Mesendoderm (in vitro differentiated cells): ENCODE data around the gene ARPC1B.
"Not testable (repeated sequence)": the region's sequence is repeated elsewhere in the genome, so short reads cannot be mapped to it uniquely, and the experiment has no call there.

Source experiments
- DNase-seq: peaks from one replicate; pipeline ENCODE4 v3.0.0; 2013
- H2AK5ac ChIP-seq: 2 replicates; pipeline ENCODE4 v1.6.1; 2013; ENCODE audit warnings: low read length, inconsistent platforms
- H2BK120ac ChIP-seq: 2 replicates; pipeline ENCODE4 v1.6.1; 2013; ENCODE audit warnings: low read depth, mild to moderate bottlenecking, low read length, moderate library complexity, mixed read lengths
- H2BK15ac ChIP-seq: replicated peaks from 2 replicates; pipeline ENCODE4 v1.6.1; 2013; ENCODE audit warnings: low read depth, mild to moderate bottlenecking, moderate library complexity
- H2BK5ac ChIP-seq: 2 replicates; pipeline ENCODE4 v1.6.1; 2013; ENCODE audit warnings: low read length, inconsistent platforms
- H3K18ac ChIP-seq: 2 replicates; pipeline ENCODE4 v1.6.1; 2013; ENCODE audit warnings: mild to moderate bottlenecking, low read length, mixed read lengths
- H3K23ac ChIP-seq: one replicate; pipeline ENCODE4 v1.6.1; 2013; ENCODE audit warnings: low read length
- H3K27ac ChIP-seq: 2 replicates; pipeline ENCODE4 v1.5.1; 2013; ENCODE audit warnings: low read depth, mild to moderate bottlenecking, inconsistent platforms, low read length, moderate library complexity
- H3K27me3 ChIP-seq: 2 replicates; pipeline ENCODE4 v1.6.1; 2013; ENCODE audit warnings: low read length, control low read depth, mild to moderate bottlenecking, inconsistent platforms; ENCODE audit not compliant: insufficient read depth, poor library complexity
- H3K36me3 ChIP-seq: 2 replicates; pipeline ENCODE4 v1.6.1; 2013; ENCODE audit warnings: low read length, inconsistent platforms; ENCODE audit not compliant: control insufficient read depth, insufficient read depth
- H3K4ac ChIP-seq: one replicate; pipeline ENCODE4 v1.6.1; 2013; ENCODE audit warnings: low read depth, mild to moderate bottlenecking, low read length, moderate library complexity
- H3K4me1 ChIP-seq: 2 replicates; pipeline ENCODE4 v1.6.1; 2013; ENCODE audit warnings: low read depth, low read length, inconsistent platforms; ENCODE audit not compliant: control insufficient read depth
- H3K4me2 ChIP-seq: 2 replicates; pipeline ENCODE4 v1.6.1; 2013; ENCODE audit warnings: low read length
- H3K4me3 ChIP-seq: 2 replicates; pipeline ENCODE4 v1.5.1; 2013; ENCODE audit warnings: mild to moderate bottlenecking, low read length
- H3K56ac ChIP-seq: one replicate; pipeline ENCODE4 v1.6.1; 2013; ENCODE audit warnings: low read length
- H3K79me1 ChIP-seq: 2 replicates; pipeline ENCODE4 v1.6.1; 2013; ENCODE audit warnings: low read length, inconsistent platforms
- H3K79me2 ChIP-seq: 2 replicates; pipeline ENCODE4 v1.6.1; 2013; ENCODE audit warnings: mild to moderate bottlenecking, low read length; ENCODE audit not compliant: control insufficient read depth, insufficient read depth
- H3K9ac ChIP-seq: 2 replicates; pipeline ENCODE4 v1.6.1; 2013; ENCODE audit warnings: low read length, inconsistent platforms
- H4K5ac ChIP-seq: one replicate; pipeline ENCODE4 v1.6.1; 2013; ENCODE audit warnings: low read length
- H4K8ac ChIP-seq: one replicate; pipeline ENCODE4 v1.6.1; 2013; ENCODE audit warnings: low read depth, mild to moderate bottlenecking, control low read depth, low read length, moderate library complexity
- WGBS: extraction: QIAGEN DNeasy Blood & Tissue Kit; methylation state at CpG from one replicate; pipeline ENCODE4 v1.1.7; 2013; ENCODE audit warnings: low lambda C conversion rate, missing lambda C conversion rate; ENCODE audit not compliant: insufficient coverage; ENCODE audit errors: extremely low coverage; 5-methylcytosine and 5-hydroxymethylcytosine counted together

Gene ARPC1B

GRCh38 chr7:99331002-99331401, 43.5 kb upstream of the ARPC1B start:
- Histone ChIP-seq H2BK5ac (no peak overlapping the region), H2BK120ac (no peak overlapping the region), H4K5ac (no peak overlapping the region), H3K4me2 (no peak overlapping the region), H3K23ac (no peak overlapping the region), H3K4me1 (no peaks in the 10 kb centered on the region), H2BK15ac (no peak overlapping the region), H4K8ac (no peak overlapping the region), H3K9ac (no peak overlapping the region), H3K4ac (no peak overlapping the region), H2AK5ac (no peak overlapping the region), H3K4me3 (no peak overlapping the region), H3K27me3 (no peaks in the 10 kb centered on the region), H3K27ac (no peak overlapping the region), H3K18ac (no peak overlapping the region), H3K79me2 (peaks cover 30% of the 10 kb centered on the region), H3K36me3 (no peaks in the 10 kb centered on the region), H3K56ac (no peak overlapping the region), H3K79me1 (peaks cover 9% of the 10 kb centered on the region)
- no CpG with 5 or more reads among the region's 2 CpGs for WGBS
- DNase-seq: no peak

- Histone ChIP-seq H3K4me1 (no peaks in the 10 kb centered on the region), H3K4me2 (no peak overlapping the region), H3K27ac (no peak overlapping the region), H4K5ac (no peak overlapping the region), H3K23ac (no peak overlapping the region), H4K8ac (no peak overlapping the region), H3K36me3 (peaks cover 2% of the 10 kb centered on the region), H3K79me1 (no peaks in the 10 kb centered on the region), H3K18ac (no peak overlapping the region), H2BK120ac (no peak overlapping the region), H3K56ac (no peak overlapping the region), H2BK15ac (no peak overlapping the region), H3K9ac (no peak overlapping the region), H2BK5ac (no peak overlapping the region), H3K27me3 (no peaks in the 10 kb centered on the region), H2AK5ac (no peak overlapping the region), H3K79me2 (no peaks in the 10 kb centered on the region), H3K4me3 (no peak overlapping the region), H3K4ac (no peak overlapping the region)
- no CpG with 5 or more reads among the region's 3 CpGs for WGBS
- no peak for DNase-seq
Observed at GRCh38 chr7:99339595-99339994, 34.9 kb upstream of the ARPC1B start.

GRCh38 chr7:99340659-99341058, 33.9 kb upstream of the ARPC1B start:
- H2BK120ac ChIP-seq: no peak overlapping the region
- no peak overlapping the region for H3K23ac ChIP-seq
- no peak overlapping the region for H2BK15ac ChIP-seq
- no peaks in the 10 kb centered on the region for H3K4me1 ChIP-seq
- H3K36me3 ChIP-seq: peaks cover 2% of the 10 kb centered on the region
- no CpG with 5 or more reads among the region's 3 CpGs for WGBS
- DNase-seq: no peak
- H3K79me2 ChIP-seq: no peaks in the 10 kb centered on the region
- no peak overlapping the region for H2BK5ac ChIP-seq
- no peak overlapping the region for H3K18ac ChIP-seq
- H3K4ac ChIP-seq: no peak overlapping the region
- no peak overlapping the region for H3K9ac ChIP-seq
- no peak overlapping the region for H2AK5ac ChIP-seq
- no peak overlapping the region for H3K56ac ChIP-seq
- no peak overlapping the region for H4K8ac ChIP-seq
- no peak overlapping the region for H4K5ac ChIP-seq
- no peaks in the 10 kb centered on the region for H3K79me1 ChIP-seq
- no peak overlapping the region for H3K4me3 ChIP-seq
- no peak overlapping the region for H3K27ac ChIP-seq
- no peak overlapping the region for H3K4me2 ChIP-seq
- no peaks in the 10 kb centered on the region for H3K27me3 ChIP-seq

- H3K56ac ChIP-seq: no peak overlapping the region
- no peak overlapping the region for H3K27ac ChIP-seq
- no peak overlapping the region for H2BK5ac ChIP-seq
- WGBS: no CpG with 5 or more reads among the region's 13 CpGs
- no peak overlapping the region for H4K8ac ChIP-seq
- no peak overlapping the region for H3K4me3 ChIP-seq
- no peak overlapping the region for H2BK120ac ChIP-seq
- no peak for DNase-seq
- H3K4me2 ChIP-seq: no peak overlapping the region
- no peak overlapping the region for H3K23ac ChIP-seq
- H3K4ac ChIP-seq: no peak overlapping the region
- no peak overlapping the region for H3K18ac ChIP-seq
- peaks cover 2% of the 10 kb centered on the region for H3K36me3 ChIP-seq
- no peak overlapping the region for H3K9ac ChIP-seq
- no peaks in the 10 kb centered on the region for H3K4me1 ChIP-seq
- no peaks in the 10 kb centered on the region for H3K79me2 ChIP-seq
- no peak overlapping the region for H2BK15ac ChIP-seq
- H3K27me3 ChIP-seq: no peaks in the 10 kb centered on the region
- H2AK5ac ChIP-seq: no peak overlapping the region
- no peaks in the 10 kb centered on the region for H3K79me1 ChIP-seq
- H4K5ac ChIP-seq: no peak overlapping the region
Observed at GRCh38 chr7:99344061-99344647, 30.4 kb upstream of the ARPC1B start.

GRCh38 chr7:99350641-99351040, 23.9 kb upstream of the ARPC1B start:
- H2BK5ac ChIP-seq, H4K5ac ChIP-seq, H3K36me3 ChIP-seq, H3K4me1 ChIP-seq, H3K79me1 ChIP-seq, H3K79me2 ChIP-seq, H3K27me3 ChIP-seq, H2BK15ac ChIP-seq, H3K18ac ChIP-seq, H3K23ac ChIP-seq, H3K27ac ChIP-seq, H3K9ac ChIP-seq, H3K4me2 ChIP-seq, DNase-seq, H2AK5ac ChIP-seq, H2BK120ac ChIP-seq, H3K56ac ChIP-seq, H4K8ac ChIP-seq, H3K4ac ChIP-seq, H3K4me3 ChIP-seq: not testable (repeated sequence)
- no CpG with 5 or more reads among the region's 3 CpGs for WGBS

- Histone ChIP-seq H2BK120ac (no peak overlapping the region), H3K79me2 (no peaks in the 10 kb centered on the region), H3K4me1 (no peaks in the 10 kb centered on the region), H3K56ac (no peak overlapping the region), H3K27ac (no peak overlapping the region), H2AK5ac (no peak overlapping the region), H3K4me3 (no peak overlapping the region), H3K36me3 (peaks cover 4% of the 10 kb centered on the region), H3K18ac (no peak overlapping the region), H3K79me1 (no peaks in the 10 kb centered on the region), H4K8ac (no peak overlapping the region), H2BK15ac (no peak overlapping the region), H3K4me2 (no peak overlapping the region), H3K23ac (no peak overlapping the region), H3K27me3 (no peaks in the 10 kb centered on the region), H3K4ac (no peak overlapping the region), H3K9ac (no peak overlapping the region), H4K5ac (no peak overlapping the region), H2BK5ac (no peak overlapping the region)
- WGBS: no CpG with 5 or more reads among the region's 5 CpGs
- no peak for DNase-seq
Observed at GRCh38 chr7:99352247-99352646, 22.3 kb upstream of the ARPC1B start.
